ENCODE data around the gene LITAFD. TPM values are rescaled to one million over a fixed set of nuclear protein-coding genes. Genes with fewer than 3 reads are reported as not detected.

Gene LITAFD
- polyA plus RNA-seq, 1 donor from 2014 or later: not detected

DNA sequence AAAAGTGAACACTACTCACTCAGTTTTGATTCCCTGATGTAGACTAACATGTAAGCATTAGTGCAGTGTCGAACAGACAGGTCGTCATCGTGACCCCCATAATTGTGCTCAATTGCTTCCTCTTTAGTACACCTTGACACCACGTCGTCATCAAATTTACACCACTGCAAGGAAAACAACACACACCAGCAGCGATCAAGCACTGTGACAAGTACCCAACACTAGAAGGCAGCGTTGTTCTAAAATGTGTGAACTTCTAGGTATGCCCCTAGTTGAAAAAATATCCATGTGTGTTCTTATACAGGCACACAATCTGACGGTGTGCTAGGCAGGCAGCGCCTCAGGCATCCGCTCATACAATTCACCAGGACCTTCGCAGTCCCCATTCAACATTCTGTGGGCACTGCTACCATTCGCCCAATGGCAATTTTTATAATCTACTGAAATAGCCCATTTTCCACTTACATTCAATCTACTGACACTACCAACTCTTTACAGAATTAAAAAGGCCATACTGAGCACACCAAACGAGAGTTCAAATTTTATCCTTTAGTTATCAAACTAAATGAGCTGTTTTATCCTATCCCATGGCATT, 23.1 kb downstream of the LITAFD start:
- H3K9me2 ChIP-seq (ENCODE audit: insufficient read depth, low read length): no peaks in the 10 kb centered on the region
- H3K27ac ChIP-seq (ENCODE audit: low read length): no peak overlapping the region
- H3K9me3 ChIP-seq (ENCODE audit: low read length): no peaks in the 10 kb centered on the region
- H3K4me2 ChIP-seq (ENCODE audit: low read length): no peak overlapping the region
- TF ChIP-seq SMC3 (conservative IDR thresholded peaks at IDR 0.05; ENCODE audit: poor library complexity): peak; percentile 74
- peak; percentile 66 for TF ChIP-seq CTCF (IDR thresholded peaks at IDR 0.05; ENCODE audit: poor library complexity, severe bottlenecking)
- no peak for TF ChIP-seq EZH2 (IDR thresholded peaks at IDR 0.05; ENCODE audit: borderline replicate concordance, insufficient read depth, low read length, poor library complexity, severe bottlenecking)
- no peak for TF ChIP-seq MXI1 (conservative IDR thresholded peaks at IDR 0.05; ENCODE audit: poor library complexity, severe bottlenecking)
- TF ChIP-seq RAD21 (conservative IDR thresholded peaks at IDR 0.05): peak; percentile 71
- TF ChIP-seq, protein P1, sequence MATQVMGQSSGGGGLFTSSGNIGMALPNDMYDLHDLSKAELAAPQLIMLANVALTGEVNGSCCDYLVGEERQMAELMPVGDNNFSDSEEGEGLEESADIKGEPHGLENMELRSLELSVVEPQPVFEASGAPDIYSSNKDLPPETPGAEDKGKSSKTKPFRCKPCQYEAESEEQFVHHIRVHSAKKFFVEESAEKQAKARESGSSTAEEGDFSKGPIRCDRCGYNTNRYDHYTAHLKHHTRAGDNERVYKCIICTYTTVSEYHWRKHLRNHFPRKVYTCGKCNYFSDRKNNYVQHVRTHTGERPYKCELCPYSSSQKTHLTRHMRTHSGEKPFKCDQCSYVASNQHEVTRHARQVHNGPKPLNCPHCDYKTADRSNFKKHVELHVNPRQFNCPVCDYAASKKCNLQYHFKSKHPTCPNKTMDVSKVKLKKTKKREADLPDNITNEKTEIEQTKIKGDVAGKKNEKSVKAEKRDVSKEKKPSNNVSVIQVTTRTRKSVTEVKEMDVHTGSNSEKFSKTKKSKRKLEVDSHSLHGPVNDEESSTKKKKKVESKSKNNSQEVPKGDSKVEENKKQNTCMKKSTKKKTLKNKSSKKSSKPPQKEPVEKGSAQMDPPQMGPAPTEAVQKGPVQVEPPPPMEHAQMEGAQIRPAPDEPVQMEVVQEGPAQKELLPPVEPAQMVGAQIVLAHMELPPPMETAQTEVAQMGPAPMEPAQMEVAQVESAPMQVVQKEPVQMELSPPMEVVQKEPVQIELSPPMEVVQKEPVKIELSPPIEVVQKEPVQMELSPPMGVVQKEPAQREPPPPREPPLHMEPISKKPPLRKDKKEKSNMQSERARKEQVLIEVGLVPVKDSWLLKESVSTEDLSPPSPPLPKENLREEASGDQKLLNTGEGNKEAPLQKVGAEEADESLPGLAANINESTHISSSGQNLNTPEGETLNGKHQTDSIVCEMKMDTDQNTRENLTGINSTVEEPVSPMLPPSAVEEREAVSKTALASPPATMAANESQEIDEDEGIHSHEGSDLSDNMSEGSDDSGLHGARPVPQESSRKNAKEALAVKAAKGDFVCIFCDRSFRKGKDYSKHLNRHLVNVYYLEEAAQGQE (IDR thresholded peaks at IDR 0.05; ENCODE audit: borderline replicate concordance): no peak
- no peaks in the 10 kb centered on the region for H3K79me2 ChIP-seq (replicated peaks; ENCODE audit: insufficient read depth, low read length)
- H3K36me3 ChIP-seq (ENCODE audit: insufficient read depth, low read length): no peaks in the 10 kb centered on the region
- H4K20me1 ChIP-seq (ENCODE audit: insufficient read depth): no peaks in the 10 kb centered on the region
- H3K9ac ChIP-seq (ENCODE audit: low read length): no peak overlapping the region
- no peaks in the 10 kb centered on the region for H3K27me3 ChIP-seq (ENCODE audit: insufficient read depth, low read depth, low read length)
- H3K4me3 ChIP-seq (ENCODE audit: low read length): no peak overlapping the region
- no peaks in the 10 kb centered on the region for H3F3A ChIP-seq (ENCODE audit: insufficient read depth, low read length, poor library complexity, severe bottlenecking)
- H2AFZ ChIP-seq (ENCODE audit: low read depth, low read length): no peak overlapping the region

DNA sequence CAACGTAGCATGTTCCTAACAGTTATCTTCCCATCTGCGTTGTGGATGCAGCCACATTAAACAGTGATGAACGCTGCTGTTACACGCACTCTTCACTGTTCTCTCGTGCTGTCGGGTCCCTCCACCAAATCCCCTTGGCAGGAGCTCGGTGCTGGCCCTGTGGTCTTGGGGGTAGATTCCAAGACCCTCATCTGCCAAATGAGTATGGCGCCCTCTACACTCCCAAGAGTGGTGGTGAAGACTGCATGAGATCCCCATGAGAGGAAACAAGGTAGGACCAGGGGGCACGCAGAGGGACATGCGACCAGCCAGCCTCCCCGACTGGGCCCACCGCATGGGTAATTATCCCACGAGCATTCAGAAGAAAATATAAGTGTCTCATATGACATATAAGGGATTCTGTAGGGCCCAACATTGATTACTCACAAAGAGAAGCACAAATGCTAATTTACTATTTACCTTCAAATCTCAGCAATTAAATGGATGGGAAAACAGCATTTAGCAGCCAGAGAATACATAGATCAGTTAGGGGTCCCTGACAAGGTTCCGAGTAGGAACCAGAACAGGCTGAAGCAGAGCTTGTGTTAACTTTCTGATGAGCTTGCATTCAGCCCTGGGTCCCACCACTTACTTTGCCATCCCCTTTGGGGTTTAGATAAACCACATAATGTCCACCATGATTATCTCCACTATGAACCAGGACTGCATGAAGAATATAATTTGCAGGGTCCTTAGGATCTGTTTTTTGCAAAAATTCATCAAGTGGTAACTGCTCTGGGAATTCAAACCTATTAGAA, 23.8 kb downstream of the LITAFD start:
- Histone ChIP-seq H3K36me3 (ENCODE audit: insufficient read depth, low read length) (no peaks in the 10 kb centered on the region), H2AFZ (ENCODE audit: low read depth, low read length) (no peak overlapping the region), H3K9ac (ENCODE audit: low read length) (no peak overlapping the region), H3K4me2 (ENCODE audit: low read length) (no peak overlapping the region), H3K9me2 (ENCODE audit: insufficient read depth, low read length) (no peaks in the 10 kb centered on the region), H3K4me3 (ENCODE audit: low read length) (no peak overlapping the region), H3F3A (ENCODE audit: insufficient read depth, low read length, poor library complexity, severe bottlenecking) (no peaks in the 10 kb centered on the region), H3K9me3 (ENCODE audit: low read length) (no peaks in the 10 kb centered on the region), H3K79me2 (replicated peaks; ENCODE audit: insufficient read depth, low read length) (no peaks in the 10 kb centered on the region), H4K20me1 (ENCODE audit: insufficient read depth) (no peaks in the 10 kb centered on the region), H3K27ac (ENCODE audit: low read length) (no peak overlapping the region), H3K27me3 (ENCODE audit: insufficient read depth, low read depth, low read length) (no peaks in the 10 kb centered on the region)
- TF ChIP-seq POLR2AphosphoS5 (IDR thresholded peaks at IDR 0.05): no peak
- TF ChIP-seq TAF1 (IDR thresholded peaks at IDR 0.05; ENCODE audit: low read depth): no peak
- TF ChIP-seq RAD21 (conservative IDR thresholded peaks at IDR 0.05): no peak
- no peak for TF ChIP-seq EP300 (conservative IDR thresholded peaks at IDR 0.05; ENCODE audit: poor library complexity, severe bottlenecking)
- no peak for TF ChIP-seq CTCF (IDR thresholded peaks at IDR 0.05; ENCODE audit: poor library complexity, severe bottlenecking)
- no peak for TF ChIP-seq MXI1 (conservative IDR thresholded peaks at IDR 0.05; ENCODE audit: poor library complexity, severe bottlenecking)
- no peak for TF ChIP-seq EZH2 (IDR thresholded peaks at IDR 0.05; ENCODE audit: borderline replicate concordance, insufficient read depth, low read length, poor library complexity, severe bottlenecking)
- no peak for TF ChIP-seq SMC3 (conservative IDR thresholded peaks at IDR 0.05; ENCODE audit: poor library complexity)
- TF ChIP-seq, protein P1 (IDR thresholded peaks at IDR 0.05; ENCODE audit: borderline replicate concordance): no peak
